Astrocyte of the cerebellum (primary cell): ENCODE measurements around the gene GPR158.

ENCODE experiments used
- DNase-seq: peaks from one replicate; pipeline ENCODE4 v3.0.0-alpha.2; 2011; ENCODE audit warnings: low read depth
- H3K4me3 ChIP-seq: 2 replicates; pipeline ENCODE4 v1.5.1; 2011; ENCODE audit warnings: mild to moderate bottlenecking, low read depth, low read length, moderate library complexity
- CTCF ChIP-seq: IDR thresholded peaks from 2 replicates; pipeline ENCODE4 v1.5.1; 2012; ENCODE audit warnings: low read length, low read depth, moderate library complexity, mild to moderate bottlenecking; ENCODE audit errors: missing control alignments
- in situ Hi-C: cut with HindIII; loops from 2 replicates; pipeline ENCODE4 v1.10.0; 2017; ENCODE audit warnings: low sequenced_read_pairs

GPR158 gene

GRCh38 chr10:25504838-25505237 is 330.0 kb downstream of the GPR158 start:
- DNase-seq = no peak
- TF ChIP-seq CTCF = no peak
- no peak overlapping the region for H3K4me3 ChIP-seq
- in situ Hi-C loops = no loop called here

DNA sequence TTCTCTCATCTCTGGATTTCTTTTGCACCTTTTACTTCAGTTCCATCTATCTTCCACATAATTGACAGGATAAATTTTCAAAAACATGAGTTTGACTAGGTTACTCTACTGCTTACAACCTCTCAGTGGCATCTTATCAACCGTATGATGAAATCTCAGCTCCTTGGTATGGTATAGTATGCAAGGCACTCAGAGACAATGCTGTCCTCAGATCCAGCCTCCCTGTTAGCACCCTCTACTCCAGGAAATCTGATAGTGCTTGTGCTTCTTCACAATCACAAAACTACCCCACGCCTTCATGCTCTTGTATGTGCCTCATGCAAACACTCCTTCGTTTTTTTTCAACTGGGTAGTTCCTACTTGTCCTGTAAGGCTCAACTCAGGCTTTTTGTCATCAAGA is 330.7 kb downstream of the GPR158 start:
- no peak for DNase-seq
- H3K4me3 ChIP-seq = no peak overlapping the region
- no peak for TF ChIP-seq CTCF
- in situ Hi-C loops = no loop called here

GRCh38 chr10:25506821-25507335 is 332.1 kb downstream of the GPR158 start:
- H3K4me3 ChIP-seq = no peak overlapping the region
- TF ChIP-seq CTCF = no peak
- in situ Hi-C loops = no loop called here
- no peak for DNase-seq

- H3K4me3 ChIP-seq = no peak overlapping the region
- DNase-seq = no peak
- in situ Hi-C loops = no loop called here
- no peak for TF ChIP-seq CTCF
Measured at GRCh38 chr10:25508112-25508815, 333.5 kb downstream of the GPR158 start.

GRCh38 chr10:25509151-25509550 is 334.4 kb downstream of the GPR158 start:
- H3K4me3 ChIP-seq = no peak overlapping the region
- no peak for DNase-seq
- in situ Hi-C loops = no loop called here
- TF ChIP-seq CTCF = no peak

DNA sequence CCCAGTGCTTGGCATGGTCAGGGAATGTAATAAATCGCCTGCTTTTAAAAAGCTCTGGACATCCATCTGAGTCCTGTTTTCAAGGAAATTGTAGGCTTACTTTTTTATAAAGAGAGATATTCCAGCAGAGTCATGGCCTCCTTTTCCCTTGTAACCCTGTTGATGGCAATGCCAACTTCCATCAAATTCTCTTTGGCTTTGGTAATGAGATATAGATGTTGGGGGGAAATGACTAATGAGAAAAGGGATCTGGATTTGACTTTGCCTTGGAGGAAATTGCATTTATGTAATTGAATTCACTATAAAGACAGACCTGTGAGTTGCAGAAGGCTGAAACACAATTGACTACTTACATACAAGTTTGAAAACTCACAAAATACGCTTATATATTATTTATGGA is 347.5 kb downstream of the GPR158 start:
- in situ Hi-C loops = no loop called here
- no peak for DNase-seq
- TF ChIP-seq CTCF = no peak
- H3K4me3 ChIP-seq = no peak overlapping the region
